ENCODE measurements around the gene BIRC6.
"Not testable (repeated sequence)": the region's sequence is repeated elsewhere in the genome, so short reads cannot be mapped to it uniquely, and the experiment has no call there.

The BIRC6 gene

GRCh38 chr2:32356681-32357317 is at the start of gene BIRC6:
Gene BIRC6 (plus strand): TSS chr2:32357023. CDS start chr2:32357162, 139 bp downstream.
- peak within 1 kb of the TSS; percentile 98 for H3K4me3 ChIP-seq (ENCODE audit: low read length)
- no peak for TF ChIP-seq ZNF274 (IDR thresholded peaks at IDR 0.05; ENCODE audit: low read depth, low read length)

- H3K4me3 ChIP-seq (ENCODE audit: low read length) = no peak overlapping the region
- no peak for TF ChIP-seq ZNF274 (IDR thresholded peaks at IDR 0.05; ENCODE audit: low read depth, low read length)
Measured at GRCh38 chr2:32310577-32310976, 46.2 kb upstream of the BIRC6 start.

- no peak overlapping the region for H3K4me3 ChIP-seq (ENCODE audit: low read length)
- no peak for TF ChIP-seq ZNF274 (IDR thresholded peaks at IDR 0.05; ENCODE audit: low read depth, low read length)
Measured at GRCh38 chr2:32314886-32315285, 41.9 kb upstream of the BIRC6 start.

GRCh38 chr2:32328679-32329078 is 28.1 kb upstream of the BIRC6 start:
- H3K4me3 ChIP-seq (ENCODE audit: low read length) = not testable (repeated sequence)

GRCh38 chr2:32329180-32329980 is 27.4 kb upstream of the BIRC6 start:
- H3K4me3 ChIP-seq (ENCODE audit: low read length) = not testable (repeated sequence)

GRCh38 chr2:32330136-32330535 is 26.7 kb upstream of the BIRC6 start:
- TF ChIP-seq ZNF274 (IDR thresholded peaks at IDR 0.05; ENCODE audit: low read depth, low read length) = no peak
- H3K4me3 ChIP-seq (ENCODE audit: low read length) = no peak overlapping the region

GRCh38 chr2:32342801-32343200 is 14.0 kb upstream of the BIRC6 start:
- H3K4me3 ChIP-seq (ENCODE audit: low read length) = no peak overlapping the region
- no peak for TF ChIP-seq ZNF274 (IDR thresholded peaks at IDR 0.05; ENCODE audit: low read depth, low read length)

- not testable (repeated sequence) for H3K4me3 ChIP-seq (ENCODE audit: low read length)
Measured at GRCh38 chr2:32350797-32351196, 6.0 kb upstream of the BIRC6 start.

- peak overlapping the region; percentile 65 for H3K4me3 ChIP-seq (ENCODE audit: low read length)
- no peak for TF ChIP-seq ZNF274 (IDR thresholded peaks at IDR 0.05; ENCODE audit: low read depth, low read length)
Measured at GRCh38 chr2:32355976-32356680, 695 bp upstream of the BIRC6 start.

- no peak for TF ChIP-seq ZNF274 (IDR thresholded peaks at IDR 0.05; ENCODE audit: low read depth, low read length)
- peak overlapping the region; percentile 98 for H3K4me3 ChIP-seq (ENCODE audit: low read length)
Measured at GRCh38 chr2:32357318-32358110, 691 bp downstream of the BIRC6 start.

- peak overlapping the region; percentile 98 for H3K4me3 ChIP-seq (ENCODE audit: low read length)
- TF ChIP-seq ZNF274 (IDR thresholded peaks at IDR 0.05; ENCODE audit: low read depth, low read length) = no peak
Measured at GRCh38 chr2:32358111-32358482, 1.3 kb downstream of the BIRC6 start.

GRCh38 chr2:32360416-32360815 is 3.6 kb downstream of the BIRC6 start:
- no peak overlapping the region; the same call in 1 of the 2 replicates for H3K4me3 ChIP-seq (ENCODE audit: low read length)
- no peak for TF ChIP-seq ZNF274 (IDR thresholded peaks at IDR 0.05; ENCODE audit: low read depth, low read length)

- not testable (repeated sequence) for H3K4me3 ChIP-seq (ENCODE audit: low read length)
Measured at GRCh38 chr2:32362997-32363396, 6.2 kb downstream of the BIRC6 start.

GRCh38 chr2:32363597-32363996 is 6.8 kb downstream of the BIRC6 start:
- no peak overlapping the region for H3K4me3 ChIP-seq (ENCODE audit: low read length)

GRCh38 chr2:32364290-32364689 is 7.5 kb downstream of the BIRC6 start:
- H3K4me3 ChIP-seq (ENCODE audit: low read length) = not testable (repeated sequence)

More at GRCh38 chr2:32363597-32363996, 6.8 kb downstream of the BIRC6 start:
- no peak for TF ChIP-seq ZNF274 (IDR thresholded peaks at IDR 0.05; ENCODE audit: low read depth, low read length)

GRCh38 chr2:32365679-32366078 is 8.9 kb downstream of the BIRC6 start:
- not testable (repeated sequence) for H3K4me3 ChIP-seq (ENCODE audit: low read length)
